MM.1S (cell line): ENCODE measurements around the gene TMED6.

ENCODE experiments used
- EZH2phosphoT487 ChIP-seq: fragments of 300-600 bp; sonication (generic); IDR thresholded peaks from 2 replicates; pipeline ENCODE4 v1.6.1; 2018; ENCODE audit warnings: antibody characterized with exemption, low read length
- TF ChIP-seq, protein P1 (sequence below): fragments of 300-600 bp; sonication (generic); IDR thresholded peaks from 2 replicates; pipeline ENCODE4 v1.5.1; 2016; ENCODE audit warnings: antibody characterized with exemption, low read length, mixed read lengths

DNA sequence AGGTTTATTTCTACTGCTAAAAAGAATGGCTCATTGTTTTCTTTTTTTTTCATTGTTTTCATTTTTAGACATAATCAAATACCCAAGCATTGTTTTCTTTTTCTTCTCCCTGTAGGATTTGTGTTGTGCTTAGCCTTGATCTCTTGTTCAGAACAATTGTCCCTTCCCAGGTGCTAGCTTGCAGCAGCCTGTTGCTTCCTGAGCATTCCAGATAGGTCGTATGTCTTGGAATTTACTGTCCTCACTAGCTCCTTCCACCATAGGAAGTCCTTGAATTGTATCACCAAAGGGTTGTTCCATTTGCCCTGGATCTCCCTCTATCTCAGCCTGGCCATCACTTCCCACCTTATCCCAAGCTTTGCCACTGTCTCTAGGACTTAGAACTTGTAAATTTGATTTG lies 50.4 kb downstream of the TMED6 start:
- TF ChIP-seq, protein P1, sequence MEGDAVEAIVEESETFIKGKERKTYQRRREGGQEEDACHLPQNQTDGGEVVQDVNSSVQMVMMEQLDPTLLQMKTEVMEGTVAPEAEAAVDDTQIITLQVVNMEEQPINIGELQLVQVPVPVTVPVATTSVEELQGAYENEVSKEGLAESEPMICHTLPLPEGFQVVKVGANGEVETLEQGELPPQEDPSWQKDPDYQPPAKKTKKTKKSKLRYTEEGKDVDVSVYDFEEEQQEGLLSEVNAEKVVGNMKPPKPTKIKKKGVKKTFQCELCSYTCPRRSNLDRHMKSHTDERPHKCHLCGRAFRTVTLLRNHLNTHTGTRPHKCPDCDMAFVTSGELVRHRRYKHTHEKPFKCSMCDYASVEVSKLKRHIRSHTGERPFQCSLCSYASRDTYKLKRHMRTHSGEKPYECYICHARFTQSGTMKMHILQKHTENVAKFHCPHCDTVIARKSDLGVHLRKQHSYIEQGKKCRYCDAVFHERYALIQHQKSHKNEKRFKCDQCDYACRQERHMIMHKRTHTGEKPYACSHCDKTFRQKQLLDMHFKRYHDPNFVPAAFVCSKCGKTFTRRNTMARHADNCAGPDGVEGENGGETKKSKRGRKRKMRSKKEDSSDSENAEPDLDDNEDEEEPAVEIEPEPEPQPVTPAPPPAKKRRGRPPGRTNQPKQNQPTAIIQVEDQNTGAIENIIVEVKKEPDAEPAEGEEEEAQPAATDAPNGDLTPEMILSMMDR, result no peak
- no peak for TF ChIP-seq EZH2phosphoT487
